GM12878 (cell line): ENCODE data around the gene RBM48. TPM values are rescaled to one million over a fixed set of nuclear protein-coding genes. Genes with fewer than 3 reads are reported as not detected.

ENCODE experiments used
- CBFB ChIP-seq: IDR thresholded peaks from 2 replicates; pipeline ENCODE4 v1.6.1; 2016; ENCODE audit warnings: antibody characterized with exemption, low read depth
- DPF2 ChIP-seq: fragments of 450-650 bp; IDR thresholded peaks from 2 replicates; pipeline ENCODE4 v1.6.1; 2017; ENCODE audit warnings: mild to moderate bottlenecking
- EED ChIP-seq: sonication (generic); IDR thresholded peaks from 2 replicates; pipeline ENCODE4 v1.6.1; 2016; ENCODE audit warnings: antibody characterized with exemption, low read depth
- MYC ChIP-seq: IDR thresholded peaks from 2 replicates; pipeline ENCODE4 v1.6.1; 2011; ENCODE audit warnings: mild to moderate bottlenecking, low read length, moderate library complexity, inconsistent platforms; ENCODE audit not compliant: insufficient read depth, insufficient replicate concordance, insufficient read length, severe bottlenecking
- NFIC ChIP-seq: IDR thresholded peaks from 2 replicates; pipeline ENCODE4 v1.6.1; 2012; ENCODE audit warnings: low read depth, mild to moderate bottlenecking, inconsistent platforms, low read length, moderate library complexity
- POLR2AphosphoS5 ChIP-seq: IDR thresholded peaks from 2 replicates; pipeline ENCODE4 v1.6.1; 2011; ENCODE audit warnings: mild to moderate bottlenecking, low read length, inconsistent platforms
- SIN3A ChIP-seq: IDR thresholded peaks from 2 replicates; pipeline ENCODE4 v1.6.1; 2012; ENCODE audit warnings: low read depth, low read length, improper control_type of control experiment
- SP1 ChIP-seq: IDR thresholded peaks from one replicate; pipeline ENCODE4 v1.6.1; 2011; ENCODE audit warnings: low read depth, low read length
- SPI1 ChIP-seq: IDR thresholded peaks from 2 replicates; pipeline ENCODE4 v1.6.1; 2011; ENCODE audit warnings: low read depth, mild to moderate bottlenecking, low read length, moderate library complexity, borderline replicate concordance; ENCODE audit not compliant: insufficient read depth
- SREBF1 ChIP-seq: IDR thresholded peaks from 2 replicates; pipeline ENCODE4 v1.6.1; 2012; ENCODE audit warnings: mild to moderate bottlenecking, low read length
- polyA plus RNA-seq, 11 experiments: library from polyadenylated mRNA; depleted of rRNA in 4 of 11; unstranded in 6 of 11; stranded (reverse) in 5 of 11; fragments of >200 nt; fragmentation: Nextera tagmentation in 4 of 11; fragmentation: Illumina TruSeq in 1 of 11; extraction: Ambion mirVana in 4 of 11; extraction: Trizol in 1 of 11; gene quantifications; 1 replicate in 1 of 11; 2 replicates in 10 of 11; pipeline versions ENCODE4 v1.2.1 to v1.2.3, GENCODE V29; 2011 to 2016; ENCODE audit warnings: inconsistent platforms in 2 of 11, missing spikeins in 2 of 11, low read depth in 1 of 11
- total RNA-seq, 4 experiments: library from RNA; depleted of rRNA in 3 of 4; stranded (reverse); fragments of >200 nt in 3 of 4; fragmentation: Illumina TruSeq in 1 of 4; extraction: Trizol in 1 of 4; gene quantifications; 2 replicates each; pipeline versions ENCODE4 v1.2.1 to v1.2.3, GENCODE V29; 2013 to 2021
- TF ChIP-seq, protein P1 (sequence below): IDR thresholded peaks from 2 replicates; pipeline ENCODE4 v1.6.1; 2012; ENCODE audit warnings: low read depth, low read length, improper control_type of control experiment
- TF ChIP-seq, protein P2 (sequence below): IDR thresholded peaks from 2 replicates; pipeline ENCODE4 v1.6.1; 2011; ENCODE audit warnings: low read depth, mild to moderate bottlenecking, low read length, moderate library complexity, borderline replicate concordance; ENCODE audit errors: extremely low read depth
- TF ChIP-seq, protein P3 (sequence below): IDR thresholded peaks from 2 replicates; pipeline ENCODE4 v1.6.1; 2012; ENCODE audit warnings: mild to moderate bottlenecking, low read depth, low read length
- TF ChIP-seq, protein P4 (sequence below): IDR thresholded peaks from 2 replicates; pipeline ENCODE4 v1.6.1; 2012; ENCODE audit warnings: improper control_type of control experiment, low read depth, low read length; ENCODE audit not compliant: insufficient replicate concordance
- TF ChIP-seq, protein P5 (sequence below): fragments of 450-650 bp; conservative IDR thresholded peaks from 2 replicates; pipeline ENCODE4 v1.6.1; 2017; ENCODE audit warnings: mild to moderate bottlenecking, moderate library complexity
- TF ChIP-seq, protein P6 (sequence below): IDR thresholded peaks from 2 replicates; pipeline ENCODE4 v1.6.1; 2012; ENCODE audit warnings: low read depth, low read length, improper control_type of control experiment

Gene RBM48
- total and polyA plus RNA-seq, 10 of the 15 experiments (the other 5 are each of a cell fraction or from before 2014, with no cell fraction given): 8.5 to 14.7 (median 11.6) TPM

DNA sequence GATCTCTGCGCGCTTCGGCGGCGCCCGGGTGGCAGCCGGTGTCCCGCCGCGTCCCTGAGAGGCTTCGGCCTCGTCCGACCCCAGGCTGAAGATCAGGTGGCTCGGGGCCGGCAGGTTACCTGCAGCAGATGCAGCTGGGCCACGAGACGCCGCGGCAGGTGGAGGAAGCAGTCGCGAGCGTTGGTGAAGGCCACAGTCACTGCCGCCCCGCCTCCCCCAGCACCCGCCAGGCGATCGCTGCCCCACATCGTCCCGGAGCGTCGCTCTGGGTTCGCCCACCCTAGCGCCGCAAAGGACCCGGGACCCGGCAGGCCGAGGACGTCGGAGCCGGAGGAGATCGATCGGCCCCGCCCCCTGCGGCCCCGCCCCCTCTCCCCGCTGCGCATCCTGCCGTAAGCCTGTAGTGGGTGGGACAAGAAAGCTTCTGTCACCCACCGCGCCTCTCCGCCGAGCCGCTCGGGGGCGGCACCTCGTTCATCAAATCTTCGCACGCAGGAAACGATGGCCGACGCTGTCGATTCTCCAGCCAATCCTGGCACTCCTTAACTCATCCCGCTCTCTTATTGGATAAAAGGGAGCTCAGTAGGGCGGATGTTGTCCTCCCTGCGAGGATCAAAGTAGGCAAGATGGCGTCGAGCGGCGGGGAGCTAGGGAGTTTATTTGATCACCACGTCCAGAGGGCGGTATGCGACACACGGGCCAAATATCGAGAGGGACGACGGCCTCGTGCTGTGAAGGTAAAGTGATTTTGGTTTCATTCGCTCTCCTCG is at the start of gene RBM48, which contains the start of gene PEX1 (continued):
- TF ChIP-seq, protein P1, sequence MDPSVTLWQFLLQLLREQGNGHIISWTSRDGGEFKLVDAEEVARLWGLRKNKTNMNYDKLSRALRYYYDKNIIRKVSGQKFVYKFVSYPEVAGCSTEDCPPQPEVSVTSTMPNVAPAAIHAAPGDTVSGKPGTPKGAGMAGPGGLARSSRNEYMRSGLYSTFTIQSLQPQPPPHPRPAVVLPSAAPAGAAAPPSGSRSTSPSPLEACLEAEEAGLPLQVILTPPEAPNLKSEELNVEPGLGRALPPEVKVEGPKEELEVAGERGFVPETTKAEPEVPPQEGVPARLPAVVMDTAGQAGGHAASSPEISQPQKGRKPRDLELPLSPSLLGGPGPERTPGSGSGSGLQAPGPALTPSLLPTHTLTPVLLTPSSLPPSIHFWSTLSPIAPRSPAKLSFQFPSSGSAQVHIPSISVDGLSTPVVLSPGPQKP: peak; percentile 70; the same call in 1 of the 2 replicates
- TF ChIP-seq, protein P2, sequence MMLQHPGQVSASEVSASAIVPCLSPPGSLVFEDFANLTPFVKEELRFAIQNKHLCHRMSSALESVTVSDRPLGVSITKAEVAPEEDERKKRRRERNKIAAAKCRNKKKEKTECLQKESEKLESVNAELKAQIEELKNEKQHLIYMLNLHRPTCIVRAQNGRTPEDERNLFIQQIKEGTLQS: no peak
- TF ChIP-seq SP1: peak; percentile 94
- TF ChIP-seq NFIC: no peak
- TF ChIP-seq EED: no peak
- TF ChIP-seq SIN3A: peak; percentile 79; the same call in 1 of the 2 replicates
- TF ChIP-seq CBFB: 0 out of 2 replicates have a peak, but pooled peaks have one; percentile 40
- no peak for TF ChIP-seq MYC
- TF ChIP-seq, protein P3, sequence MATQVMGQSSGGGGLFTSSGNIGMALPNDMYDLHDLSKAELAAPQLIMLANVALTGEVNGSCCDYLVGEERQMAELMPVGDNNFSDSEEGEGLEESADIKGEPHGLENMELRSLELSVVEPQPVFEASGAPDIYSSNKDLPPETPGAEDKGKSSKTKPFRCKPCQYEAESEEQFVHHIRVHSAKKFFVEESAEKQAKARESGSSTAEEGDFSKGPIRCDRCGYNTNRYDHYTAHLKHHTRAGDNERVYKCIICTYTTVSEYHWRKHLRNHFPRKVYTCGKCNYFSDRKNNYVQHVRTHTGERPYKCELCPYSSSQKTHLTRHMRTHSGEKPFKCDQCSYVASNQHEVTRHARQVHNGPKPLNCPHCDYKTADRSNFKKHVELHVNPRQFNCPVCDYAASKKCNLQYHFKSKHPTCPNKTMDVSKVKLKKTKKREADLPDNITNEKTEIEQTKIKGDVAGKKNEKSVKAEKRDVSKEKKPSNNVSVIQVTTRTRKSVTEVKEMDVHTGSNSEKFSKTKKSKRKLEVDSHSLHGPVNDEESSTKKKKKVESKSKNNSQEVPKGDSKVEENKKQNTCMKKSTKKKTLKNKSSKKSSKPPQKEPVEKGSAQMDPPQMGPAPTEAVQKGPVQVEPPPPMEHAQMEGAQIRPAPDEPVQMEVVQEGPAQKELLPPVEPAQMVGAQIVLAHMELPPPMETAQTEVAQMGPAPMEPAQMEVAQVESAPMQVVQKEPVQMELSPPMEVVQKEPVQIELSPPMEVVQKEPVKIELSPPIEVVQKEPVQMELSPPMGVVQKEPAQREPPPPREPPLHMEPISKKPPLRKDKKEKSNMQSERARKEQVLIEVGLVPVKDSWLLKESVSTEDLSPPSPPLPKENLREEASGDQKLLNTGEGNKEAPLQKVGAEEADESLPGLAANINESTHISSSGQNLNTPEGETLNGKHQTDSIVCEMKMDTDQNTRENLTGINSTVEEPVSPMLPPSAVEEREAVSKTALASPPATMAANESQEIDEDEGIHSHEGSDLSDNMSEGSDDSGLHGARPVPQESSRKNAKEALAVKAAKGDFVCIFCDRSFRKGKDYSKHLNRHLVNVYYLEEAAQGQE: 0 out of 2 replicates have a peak, but pooled peaks have one; percentile 32
- peak; percentile 92 for TF ChIP-seq POLR2AphosphoS5
- no peak for TF ChIP-seq SPI1
- TF ChIP-seq, protein P4, sequence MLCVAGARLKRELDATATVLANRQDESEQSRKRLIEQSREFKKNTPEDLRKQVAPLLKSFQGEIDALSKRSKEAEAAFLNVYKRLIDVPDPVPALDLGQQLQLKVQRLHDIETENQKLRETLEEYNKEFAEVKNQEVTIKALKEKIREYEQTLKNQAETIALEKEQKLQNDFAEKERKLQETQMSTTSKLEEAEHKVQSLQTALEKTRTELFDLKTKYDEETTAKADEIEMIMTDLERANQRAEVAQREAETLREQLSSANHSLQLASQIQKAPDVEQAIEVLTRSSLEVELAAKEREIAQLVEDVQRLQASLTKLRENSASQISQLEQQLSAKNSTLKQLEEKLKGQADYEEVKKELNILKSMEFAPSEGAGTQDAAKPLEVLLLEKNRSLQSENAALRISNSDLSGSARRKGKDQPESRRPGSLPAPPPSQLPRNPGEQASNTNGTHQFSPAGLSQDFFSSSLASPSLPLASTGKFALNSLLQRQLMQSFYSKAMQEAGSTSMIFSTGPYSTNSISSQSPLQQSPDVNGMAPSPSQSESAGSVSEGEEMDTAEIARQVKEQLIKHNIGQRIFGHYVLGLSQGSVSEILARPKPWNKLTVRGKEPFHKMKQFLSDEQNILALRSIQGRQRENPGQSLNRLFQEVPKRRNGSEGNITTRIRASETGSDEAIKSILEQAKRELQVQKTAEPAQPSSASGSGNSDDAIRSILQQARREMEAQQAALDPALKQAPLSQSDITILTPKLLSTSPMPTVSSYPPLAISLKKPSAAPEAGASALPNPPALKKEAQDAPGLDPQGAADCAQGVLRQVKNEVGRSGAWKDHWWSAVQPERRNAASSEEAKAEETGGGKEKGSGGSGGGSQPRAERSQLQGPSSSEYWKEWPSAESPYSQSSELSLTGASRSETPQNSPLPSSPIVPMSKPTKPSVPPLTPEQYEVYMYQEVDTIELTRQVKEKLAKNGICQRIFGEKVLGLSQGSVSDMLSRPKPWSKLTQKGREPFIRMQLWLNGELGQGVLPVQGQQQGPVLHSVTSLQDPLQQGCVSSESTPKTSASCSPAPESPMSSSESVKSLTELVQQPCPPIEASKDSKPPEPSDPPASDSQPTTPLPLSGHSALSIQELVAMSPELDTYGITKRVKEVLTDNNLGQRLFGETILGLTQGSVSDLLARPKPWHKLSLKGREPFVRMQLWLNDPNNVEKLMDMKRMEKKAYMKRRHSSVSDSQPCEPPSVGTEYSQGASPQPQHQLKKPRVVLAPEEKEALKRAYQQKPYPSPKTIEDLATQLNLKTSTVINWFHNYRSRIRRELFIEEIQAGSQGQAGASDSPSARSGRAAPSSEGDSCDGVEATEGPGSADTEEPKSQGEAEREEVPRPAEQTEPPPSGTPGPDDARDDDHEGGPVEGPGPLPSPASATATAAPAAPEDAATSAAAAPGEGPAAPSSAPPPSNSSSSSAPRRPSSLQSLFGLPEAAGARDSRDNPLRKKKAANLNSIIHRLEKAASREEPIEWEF: peak; percentile 72
- TF ChIP-seq DPF2: no peak
- TF ChIP-seq, protein P5, sequence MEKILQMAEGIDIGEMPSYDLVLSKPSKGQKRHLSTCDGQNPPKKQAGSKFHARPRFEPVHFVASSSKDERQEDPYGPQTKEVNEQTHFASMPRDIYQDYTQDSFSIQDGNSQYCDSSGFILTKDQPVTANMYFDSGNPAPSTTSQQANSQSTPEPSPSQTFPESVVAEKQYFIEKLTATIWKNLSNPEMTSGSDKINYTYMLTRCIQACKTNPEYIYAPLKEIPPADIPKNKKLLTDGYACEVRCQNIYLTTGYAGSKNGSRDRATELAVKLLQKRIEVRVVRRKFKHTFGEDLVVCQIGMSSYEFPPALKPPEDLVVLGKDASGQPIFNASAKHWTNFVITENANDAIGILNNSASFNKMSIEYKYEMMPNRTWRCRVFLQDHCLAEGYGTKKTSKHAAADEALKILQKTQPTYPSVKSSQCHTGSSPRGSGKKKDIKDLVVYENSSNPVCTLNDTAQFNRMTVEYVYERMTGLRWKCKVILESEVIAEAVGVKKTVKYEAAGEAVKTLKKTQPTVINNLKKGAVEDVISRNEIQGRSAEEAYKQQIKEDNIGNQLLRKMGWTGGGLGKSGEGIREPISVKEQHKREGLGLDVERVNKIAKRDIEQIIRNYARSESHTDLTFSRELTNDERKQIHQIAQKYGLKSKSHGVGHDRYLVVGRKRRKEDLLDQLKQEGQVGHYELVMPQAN: peak; percentile 42
- 0 out of 2 replicates have a peak, but pooled peaks have one; percentile 11 for TF ChIP-seq SREBF1
- TF ChIP-seq, protein P6, sequence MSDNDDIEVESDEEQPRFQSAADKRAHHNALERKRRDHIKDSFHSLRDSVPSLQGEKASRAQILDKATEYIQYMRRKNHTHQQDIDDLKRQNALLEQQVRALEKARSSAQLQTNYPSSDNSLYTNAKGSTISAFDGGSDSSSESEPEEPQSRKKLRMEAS: peak; percentile 79
